Esophagus squamous epithelium (tissue), 4 donors: Measurements from ENCODE around the gene SLC4A4.

ENCODE experiments used
- POLR2A ChIP-seq, 4 donors: fragments of 450-650 bp; IDR thresholded peaks; one replicate each; pipeline ENCODE4 v1.6.1; 2017; ENCODE audit warnings: antibody characterized with exemption in 4 of 4, mild to moderate bottlenecking in 4 of 4, moderate library complexity in 3 of 4
- TF ChIP-seq, protein P1 (sequence below), 6 experiments: fragments of 450-650 bp in 4 of 6; fragments of 200-600 bp in 2 of 6; sonication (generic) in 2 of 6; IDR thresholded peaks; one replicate each; pipeline ENCODE4 v1.5.1; 2016 to 2019; ENCODE audit warnings: antibody characterized with exemption in 6 of 6, mild to moderate bottlenecking in 4 of 6, moderate library complexity in 4 of 6

DNA sequence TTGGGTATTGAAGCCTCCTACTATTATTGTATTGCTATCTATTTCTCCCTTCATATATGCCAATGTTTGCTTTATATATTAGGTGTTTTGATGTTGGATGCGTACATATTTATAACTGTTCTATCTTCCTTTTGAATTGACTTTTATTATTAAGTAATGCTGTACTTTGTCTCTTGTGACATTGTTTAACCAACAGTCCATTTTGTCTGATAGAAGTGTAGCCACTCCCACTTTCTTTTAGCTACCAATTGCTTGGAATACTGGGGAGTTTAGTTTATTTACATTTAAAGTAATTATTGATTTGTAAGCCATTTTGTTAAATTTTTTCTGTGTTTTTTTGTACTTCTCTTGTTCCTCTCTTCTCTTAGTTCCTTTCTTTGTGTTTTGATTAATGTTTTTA is 249.2 kb downstream of the SLC4A4 start:
- TF ChIP-seq, protein P1, sequence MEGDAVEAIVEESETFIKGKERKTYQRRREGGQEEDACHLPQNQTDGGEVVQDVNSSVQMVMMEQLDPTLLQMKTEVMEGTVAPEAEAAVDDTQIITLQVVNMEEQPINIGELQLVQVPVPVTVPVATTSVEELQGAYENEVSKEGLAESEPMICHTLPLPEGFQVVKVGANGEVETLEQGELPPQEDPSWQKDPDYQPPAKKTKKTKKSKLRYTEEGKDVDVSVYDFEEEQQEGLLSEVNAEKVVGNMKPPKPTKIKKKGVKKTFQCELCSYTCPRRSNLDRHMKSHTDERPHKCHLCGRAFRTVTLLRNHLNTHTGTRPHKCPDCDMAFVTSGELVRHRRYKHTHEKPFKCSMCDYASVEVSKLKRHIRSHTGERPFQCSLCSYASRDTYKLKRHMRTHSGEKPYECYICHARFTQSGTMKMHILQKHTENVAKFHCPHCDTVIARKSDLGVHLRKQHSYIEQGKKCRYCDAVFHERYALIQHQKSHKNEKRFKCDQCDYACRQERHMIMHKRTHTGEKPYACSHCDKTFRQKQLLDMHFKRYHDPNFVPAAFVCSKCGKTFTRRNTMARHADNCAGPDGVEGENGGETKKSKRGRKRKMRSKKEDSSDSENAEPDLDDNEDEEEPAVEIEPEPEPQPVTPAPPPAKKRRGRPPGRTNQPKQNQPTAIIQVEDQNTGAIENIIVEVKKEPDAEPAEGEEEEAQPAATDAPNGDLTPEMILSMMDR (IDR thresholded peaks at IDR 0.05) = no peak
- no peak for TF ChIP-seq POLR2A (IDR thresholded peaks at IDR 0.05)
